ENCODE data around the gene MOB3C. TPM values are rescaled to one million over a fixed set of nuclear protein-coding genes. Genes with fewer than 3 reads are reported as not detected.

Gene MOB3C
- total and polyA plus RNA-seq, 7 experiments from 2014 or later, result 9.3 to 25.8 (median 21.7) TPM

DNA sequence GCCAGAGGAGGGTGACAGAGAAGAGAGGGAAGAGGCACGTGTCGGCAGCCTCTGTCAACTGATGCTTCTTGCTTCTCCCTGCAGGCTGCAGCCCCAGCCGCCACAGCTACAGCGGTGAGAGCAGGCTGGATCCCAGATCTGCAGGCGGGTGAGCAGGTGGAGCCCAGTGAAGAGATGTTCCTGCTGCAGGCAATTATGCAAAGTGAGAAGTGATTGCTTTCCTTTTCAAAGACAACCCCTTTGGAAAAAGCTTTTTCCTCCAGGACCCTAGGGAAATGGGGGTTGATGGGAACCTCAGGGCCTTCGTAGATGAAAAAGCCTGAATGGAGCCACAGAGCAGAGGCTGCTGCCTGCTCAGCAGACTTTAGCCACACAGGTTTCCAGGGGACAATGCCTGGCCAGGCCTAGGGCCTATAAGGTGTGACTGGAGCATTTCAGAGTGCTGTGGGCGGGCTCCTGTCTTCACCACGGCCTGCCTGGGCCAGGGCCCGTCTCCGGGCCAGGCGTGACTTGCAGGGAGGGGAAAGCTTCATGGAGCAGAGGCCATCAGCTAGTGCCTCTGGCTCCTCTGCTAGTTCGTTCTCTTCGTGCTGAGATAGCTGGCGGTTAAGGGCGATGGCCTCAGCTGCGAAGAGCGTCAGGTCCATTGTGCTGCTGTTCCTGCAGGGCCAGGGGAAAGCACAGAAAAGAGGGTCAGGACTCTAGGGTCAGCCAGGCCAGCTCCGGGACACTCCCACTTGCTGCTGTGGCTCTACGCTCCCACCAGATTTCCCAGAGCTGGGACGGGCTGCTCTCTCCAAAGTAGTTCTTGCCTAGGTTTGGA is 58.3 kb downstream of the MOB3C start:
- H3K4me1 Mint-ChIP-seq, result peaks cover 0 to 10% (median 0%) of the 10 kb centered on the region in 7 donors
- no peak overlapping the region for H3K27ac Mint-ChIP-seq
- H3K36me3 ChIP-seq (ENCODE audit: control insufficient read depth in 2 of 3, insufficient read depth in 3 of 3, low read length in 3 of 3), result peaks cover 0 to 49% (median 0%) of the 10 kb centered on the region in 3 experiments
- CTCF ChIA-PET, result no interaction called here
- no peaks in the 10 kb centered on the region for H3K4me1 ChIP-seq (ENCODE audit: control insufficient read depth in 2 of 2, insufficient read depth in 2 of 2, low read length in 2 of 2)
- no peak overlapping the region for H3K4me3 Mint-ChIP-seq
- no peak for ATAC-seq
- H3K27me3 ChIP-seq (ENCODE audit: control insufficient read depth in 2 of 2, insufficient read depth in 2 of 2, low read length in 2 of 2), result no peaks in the 10 kb centered on the region
- H3K27ac ChIP-seq (ENCODE audit: low read depth, low read length), result no peak overlapping the region
- no peaks in the 10 kb centered on the region for H3K9me3 ChIP-seq (ENCODE audit: control insufficient read depth in 2 of 3, low read length in 3 of 3)
- POLR2A ChIA-PET, result no interaction called here
- intact Hi-C loops (cut with micrococcal nuclease), result no loop called here
- H3K9me3 Mint-ChIP-seq, result peaks cover 0 to 2% (median 0%) of the 10 kb centered on the region in 11 donors
- no peak overlapping the region for H3K4me3 ChIP-seq (ENCODE audit: low read length)
- no peaks in the 10 kb centered on the region for H3K27me3 Mint-ChIP-seq
- DNase-seq, result no peak
- peaks cover 2 to 27% (median 5%) of the 10 kb centered on the region in 5 donors for H3K36me3 Mint-ChIP-seq

Other genes with a start within 250 kb of the MOB3C start
- 10 to 100 TPM in 2 of 5 experiments, 1 to 10 TPM in 3; 3.8 to 17.1 (median 8.5) TPM for gene FAAH, start 222.5 kb downstream of the MOB3C start, total RNA-seq
- gene FAAH, start 222.5 kb downstream of the MOB3C start, polyA plus RNA-seq, result 1 to 10 TPM; 1.6 to 4.3 TPM
- gene DMBX1, start 127.0 kb downstream of the MOB3C start, total RNA-seq, result not detected
- not detected for gene DMBX1, start 127.0 kb downstream of the MOB3C start, polyA plus RNA-seq
- gene KNCN, start 65.2 kb downstream of the MOB3C start, total RNA-seq, result not detected
- not detected for gene KNCN, start 65.2 kb downstream of the MOB3C start, polyA plus RNA-seq
- gene MKNK1, start 12.5 kb downstream of the MOB3C start, total RNA-seq, result 10 to 100 TPM; 35.8 to 80.1 (median 54.1) TPM
- 10 to 100 TPM; 21.9 to 23.3 TPM for gene MKNK1, start 12.5 kb downstream of the MOB3C start, polyA plus RNA-seq
- 10 to 100 TPM; 17.3 to 49.5 (median 28.6) TPM for gene ATPAF1, start 51.6 kb upstream of the MOB3C start, total RNA-seq
- gene ATPAF1, start 51.6 kb upstream of the MOB3C start, polyA plus RNA-seq, result 10 to 100 TPM; 78.1 to 82.2 TPM
- gene TEX38, start 55.0 kb upstream of the MOB3C start, total RNA-seq, result under 1 TPM in 1 of 5 experiments, not detected in 4; 0.49 TPM
- under 1 TPM in 1 of 2 donors, not detected in 1; 0.32 TPM for gene TEX38, start 55.0 kb upstream of the MOB3C start, polyA plus RNA-seq
- gene EFCAB14, start 102.3 kb upstream of the MOB3C start, total RNA-seq, result 10 to 100 TPM; 64.5 to 98.2 (median 89.5) TPM
- 100 to 1,000 TPM; 102 to 130 TPM for gene EFCAB14, start 102.3 kb upstream of the MOB3C start, polyA plus RNA-seq
- gene CYP4B1, start 182.2 kb upstream of the MOB3C start, total RNA-seq, result not detected
- gene CYP4B1, start 182.2 kb upstream of the MOB3C start, polyA plus RNA-seq, result not detected

Data from naive thymus-derived CD4-positive, alpha-beta T cell (primary cell).